HEK293T (cell line): ENCODE measurements around the gene SRPK3.

ENCODE experiments used
- CTCF ChIA-PET: fragments of 350-600 bp; formaldehyde crosslinking; extraction: SDS; loops from one replicate; lab custom pipeline; 2021; ENCODE audit warnings: antibody characterized with exemption, inconsistent platforms; lab: Yijun Ruan, JAX
- POLR2A ChIA-PET: fragments of 350-600 bp; formaldehyde crosslinking; extraction: SDS; loops from one replicate; lab custom pipeline; 2020; ENCODE audit warnings: antibody characterized with exemption, inconsistent platforms; lab: Yijun Ruan, JAX
- DNase-seq: peaks from one replicate; pipeline ENCODE4 v3.0.0; 2012; ENCODE audit warnings: mixed read lengths; ENCODE audit errors: extremely low spot score
- ARNT ChIP-seq: fragments of 450-650 bp; IDR thresholded peaks from 2 replicates; pipeline ENCODE4 v1.6.1; 2017; ENCODE audit warnings: mild to moderate bottlenecking
- BHLHE40 ChIP-seq: fragments of 450-650 bp; IDR thresholded peaks from 2 replicates; pipeline ENCODE4 v1.6.1; 2016; ENCODE audit warnings: mild to moderate bottlenecking, moderate library complexity, borderline replicate concordance
- CTBP1 ChIP-seq: fragments of 450-650 bp; IDR thresholded peaks from 2 replicates; pipeline ENCODE4 v1.6.1; 2016; ENCODE audit warnings: borderline replicate concordance
- ELF4 ChIP-seq: fragments of 450-650 bp; IDR thresholded peaks from 2 replicates; pipeline ENCODE4 v1.6.1; 2017; ENCODE audit warnings: antibody characterized with exemption
- FOXA1 ChIP-seq: fragments of 450-650 bp; IDR thresholded peaks from 2 replicates; pipeline ENCODE4 v1.6.1; 2016; ENCODE audit warnings: mild to moderate bottlenecking
- FOXK2 ChIP-seq: fragments of 450-650 bp; IDR thresholded peaks from 2 replicates; pipeline ENCODE4 v1.6.1; 2016; ENCODE audit warnings: mild to moderate bottlenecking
- FOXM1 ChIP-seq: fragments of 450-650 bp; IDR thresholded peaks from 2 replicates; pipeline ENCODE4 v1.6.1; 2017; ENCODE audit warnings: mild to moderate bottlenecking, borderline replicate concordance
- HDGF ChIP-seq: fragments of 450-650 bp; IDR thresholded peaks from 2 replicates; pipeline ENCODE4 v1.6.1; 2017; ENCODE audit warnings: antibody characterized with exemption, borderline replicate concordance
- L3MBTL2 ChIP-seq: fragments of 450-650 bp; conservative IDR thresholded peaks from 2 replicates; pipeline ENCODE4 v1.6.1; 2016; ENCODE audit warnings: mild to moderate bottlenecking
- LEF1 ChIP-seq: fragments of 450-650 bp; IDR thresholded peaks from 2 replicates; pipeline ENCODE4 v1.6.1; 2017; ENCODE audit warnings: mild to moderate bottlenecking, borderline replicate concordance
- NFRKB ChIP-seq: fragments of 450-650 bp; IDR thresholded peaks from 2 replicates; pipeline ENCODE4 v1.6.1; 2016; ENCODE audit warnings: mild to moderate bottlenecking, moderate library complexity
- SP1 ChIP-seq: fragments of 450-650 bp; IDR thresholded peaks from 2 replicates; pipeline ENCODE4 v1.6.1; 2017
- SUZ12 ChIP-seq: fragments of 450-650 bp; IDR thresholded peaks from 2 replicates; pipeline ENCODE4 v1.6.1; 2016; ENCODE audit warnings: mild to moderate bottlenecking
- TARDBP ChIP-seq: fragments of 450-650 bp; IDR thresholded peaks from 2 replicates; pipeline ENCODE4 v1.6.1; 2016
- ZNF384 ChIP-seq: fragments of 450-650 bp; IDR thresholded peaks from 2 replicates; pipeline ENCODE4 v1.6.1; 2016
- TF ChIP-seq, protein P1 (sequence below): fragments of 450-650 bp; IDR thresholded peaks from 2 replicates; pipeline ENCODE4 v1.6.1; 2016

The SRPK3 gene

DNA sequence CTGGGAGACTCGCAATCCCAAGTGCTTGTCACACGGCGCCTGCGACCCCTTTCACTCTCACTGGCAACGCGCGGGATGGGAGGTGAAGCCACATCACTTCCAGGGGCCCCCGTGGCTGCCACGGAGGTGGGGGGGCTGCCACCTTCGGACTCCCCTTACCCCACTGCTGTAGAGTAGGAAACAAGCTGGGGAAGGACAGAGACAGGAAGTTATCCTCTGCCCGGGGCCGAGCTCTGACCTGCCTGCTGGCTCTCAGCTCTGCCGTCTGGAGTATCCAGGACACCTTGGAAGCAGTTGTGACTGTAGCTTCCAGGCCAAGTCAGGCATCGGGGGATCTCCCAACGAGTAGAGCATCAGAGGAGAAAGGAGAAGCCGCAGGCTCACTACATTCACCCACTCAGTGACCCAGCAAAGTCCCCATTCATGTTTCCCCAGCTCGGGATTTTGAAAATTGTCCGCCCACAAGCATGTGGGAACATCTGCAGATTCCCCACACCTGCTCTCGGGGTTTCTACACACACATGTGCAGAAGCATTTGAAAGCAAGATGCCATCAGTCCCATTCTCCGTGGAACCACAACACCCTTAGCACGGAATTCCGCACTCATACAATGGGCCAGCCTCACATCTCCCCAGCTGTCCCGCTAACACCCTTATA, 38.7 kb downstream of the SRPK3 start:
- no peak for DNase-seq
- CTCF ChIA-PET: interaction anchor here (2.3 kb wide), 1 partner anchor 127 kb away, joined by 10 read pairs; no protein-coding TSS in a partner anchor
- POLR2A ChIA-PET: interaction anchor here (0.8 to 1.3 kb wide), 3 partner anchors 25 to 115 kb away, joined by 3 to 4 read pairs (median 3); partner anchors contain the start of genes IDH3G, NAA10 and SSR4
- TF ChIP-seq SP1 (no peak), FOXK2 (no peak), L3MBTL2 (no peak), CTBP1 (no peak), ZNF384 (no peak), FOXA1 (no peak), BHLHE40 (no peak), ELF4 (no peak), HDGF (no peak), SUZ12 (no peak), TARDBP (no peak), LEF1 (no peak), FOXM1 (no peak), ARNT (no peak), NFRKB (no peak)
- TF ChIP-seq, protein P1, sequence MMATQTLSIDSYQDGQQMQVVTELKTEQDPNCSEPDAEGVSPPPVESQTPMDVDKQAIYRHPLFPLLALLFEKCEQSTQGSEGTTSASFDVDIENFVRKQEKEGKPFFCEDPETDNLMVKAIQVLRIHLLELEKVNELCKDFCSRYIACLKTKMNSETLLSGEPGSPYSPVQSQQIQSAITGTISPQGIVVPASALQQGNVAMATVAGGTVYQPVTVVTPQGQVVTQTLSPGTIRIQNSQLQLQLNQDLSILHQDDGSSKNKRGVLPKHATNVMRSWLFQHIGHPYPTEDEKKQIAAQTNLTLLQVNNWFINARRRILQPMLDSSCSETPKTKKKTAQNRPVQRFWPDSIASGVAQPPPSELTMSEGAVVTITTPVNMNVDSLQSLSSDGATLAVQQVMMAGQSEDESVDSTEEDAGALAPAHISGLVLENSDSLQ: no peak

- DNase-seq: no peak
- no peak for TF ChIP-seq BHLHE40
- TF ChIP-seq TARDBP: no peak
- TF ChIP-seq FOXA1: no peak
- TF ChIP-seq ZNF384: no peak
- TF ChIP-seq SUZ12: no peak
- TF ChIP-seq FOXM1: no peak
- TF ChIP-seq ARNT: no peak
- TF ChIP-seq LEF1: no peak
- TF ChIP-seq CTBP1: no peak
- no peak for TF ChIP-seq L3MBTL2
- TF ChIP-seq FOXK2: no peak
- no peak for TF ChIP-seq HDGF
- CTCF ChIA-PET: no interaction called here
- POLR2A ChIA-PET: no interaction called here
These were observed 39.8 kb downstream of the SRPK3 start for GRCh38 chrX:153820601-153821000.

DNA sequence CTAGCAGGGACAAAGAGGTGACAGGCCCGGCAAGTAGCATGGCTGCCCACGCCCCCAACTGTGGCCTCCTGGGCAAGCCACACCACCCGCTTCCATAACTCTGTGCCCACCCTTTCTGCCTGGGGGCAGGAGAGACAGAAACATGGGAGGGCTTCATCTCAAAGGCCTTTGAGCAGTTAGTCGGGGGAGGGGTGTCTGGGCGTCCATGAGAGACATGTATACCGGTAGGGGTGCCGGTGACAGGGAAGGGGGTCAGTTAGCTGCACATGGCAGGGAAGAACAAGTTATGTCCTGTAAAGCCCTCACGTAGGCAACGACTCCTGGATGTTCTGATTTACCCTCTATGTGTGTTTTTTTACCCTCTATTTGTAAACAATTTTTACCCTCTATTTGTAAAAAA, 40.2 kb downstream of the SRPK3 start:
- DNase-seq: no peak
- no peak for TF ChIP-seq SUZ12
- no peak for TF ChIP-seq SP1
- no peak for TF ChIP-seq FOXK2
- TF ChIP-seq TARDBP: no peak
- TF ChIP-seq NFRKB: no peak
- no peak for TF ChIP-seq CTBP1
- no peak for TF ChIP-seq L3MBTL2
- TF ChIP-seq FOXA1: no peak
- ChIA-PET POLR2A (no interaction called here), CTCF (no interaction called here)

- ChIA-PET CTCF (no interaction called here), POLR2A (no interaction called here)
- no peak for DNase-seq
- no peak for TF ChIP-seq L3MBTL2
- TF ChIP-seq, protein P1: no peak
- TF ChIP-seq HDGF: no peak
- no peak for TF ChIP-seq BHLHE40
- no peak for TF ChIP-seq FOXK2
- no peak for TF ChIP-seq FOXA1
- no peak for TF ChIP-seq FOXM1
- no peak for TF ChIP-seq ZNF384
- no peak for TF ChIP-seq NFRKB
- TF ChIP-seq LEF1: no peak
- no peak for TF ChIP-seq TARDBP
- no peak for TF ChIP-seq SP1
- no peak for TF ChIP-seq ELF4
These were observed 43.5 kb downstream of the SRPK3 start for GRCh38 chrX:153824348-153824747.

GRCh38 chrX:153825042-153825441, 44.2 kb downstream of the SRPK3 start:
- ChIA-PET POLR2A (no interaction called here), CTCF (no interaction called here)
- DNase-seq: no peak
- no peak for TF ChIP-seq LEF1
- no peak for TF ChIP-seq FOXA1
- TF ChIP-seq BHLHE40: no peak
- TF ChIP-seq FOXM1: no peak

DNA sequence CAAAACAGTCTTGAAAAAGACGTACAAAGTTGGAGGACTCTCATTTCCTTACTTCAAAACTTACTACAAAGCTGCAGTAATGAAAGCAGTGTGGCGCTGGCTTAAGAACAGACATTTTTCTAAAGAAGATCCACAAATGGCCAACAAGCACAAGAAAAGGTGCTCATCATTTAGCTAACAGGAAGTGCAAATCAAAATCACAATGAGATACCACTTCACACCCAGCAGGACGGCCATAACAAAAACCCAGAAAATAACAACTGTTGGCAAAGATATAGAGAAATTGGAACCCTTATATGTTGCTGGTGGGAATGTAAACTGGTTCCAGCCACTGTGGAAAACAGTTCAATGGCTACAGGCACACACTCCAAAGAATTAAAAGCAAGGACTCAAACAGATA, 46.2 kb downstream of the SRPK3 start:
- POLR2A ChIA-PET: interaction anchor here (0.9 to 1.6 kb wide), 2 partner anchors 9 to 59 kb away, joined by 3 read pairs; partner anchors contain the start of gene L1CAM
- TF ChIP-seq SP1 (no peak), BHLHE40 (no peak), TARDBP (no peak), ARNT (no peak), ZNF384 (no peak), NFRKB (no peak), FOXM1 (no peak), FOXK2 (no peak), CTBP1 (no peak), LEF1 (no peak), FOXA1 (no peak), L3MBTL2 (no peak), HDGF (no peak), ELF4 (no peak), SUZ12 (no peak)
- TF ChIP-seq, protein P1: no peak
- CTCF ChIA-PET: no interaction called here
- no peak for DNase-seq
